DND-41 (cell line): ENCODE measurements around the gene B4GALT6.

Experiments
- CTCF ChIP-seq: IDR thresholded peaks from 2 replicates; pipeline ENCODE4 v1.5.1; 2012; ENCODE audit warnings: borderline replicate concordance, low read length, moderate library complexity, mild to moderate bottlenecking; ENCODE audit not compliant: poor library complexity, severe bottlenecking; ENCODE audit errors: extremely low read depth
- EZH2 ChIP-seq: IDR thresholded peaks from 3 replicates; pipeline ENCODE4 v1.6.1; 2012; ENCODE audit warnings: borderline replicate concordance, low read depth, mild to moderate bottlenecking, moderate library complexity, low read length, inconsistent platforms; ENCODE audit not compliant: severe bottlenecking

GRCh38 chr18:31661965-31662364, 22.4 kb downstream of the B4GALT6 start:
- TF ChIP-seq CTCF (no peak), EZH2 (no peak)
